Tibial artery (tissue), 4 donors: ENCODE data around the gene FMNL3.

Source experiments
- DNase-seq, 2 donors: peaks; one replicate each; pipeline ENCODE4 v3.0.0-alpha.2; 2019
- H3K27ac ChIP-seq, 2 donors: fragments of 200-600 bp; sonication (generic) in 1 of 2; 1 replicate in 1 of 2; 2 replicates in 1 of 2; pipeline ENCODE4 v1.5.1; 2018 to 2019; ENCODE audit warnings: mild to moderate bottlenecking in 1 of 2
- H3K27me3 ChIP-seq, 2 donors: fragments of 200-600 bp; sonication (generic) in 1 of 2; one replicate each; pipeline versions ENCODE4 v1.5.1 to v1.6.0; 2016 to 2019
- H3K36me3 ChIP-seq, 3 donors: fragments of 200-600 bp; sonication (generic) in 2 of 3; one replicate each; pipeline ENCODE4 v1.5.1; 2016 to 2019; ENCODE audit warnings: mild to moderate bottlenecking in 2 of 3
- H3K4me1 ChIP-seq, 4 donors: fragments of 200-600 bp; sonication (generic) in 2 of 4; 1 replicate in 3 of 4; 2 replicates in 1 of 4; pipeline ENCODE4 v1.5.1; 2016 to 2019
- H3K4me3 ChIP-seq, 2 donors: fragments of 200-600 bp; sonication (generic) in 1 of 2; 1 replicate in 1 of 2; 2 replicates in 1 of 2; pipeline ENCODE4 v1.5.1; 2018 to 2019; ENCODE audit warnings: mild to moderate bottlenecking in 2 of 2
- H3K9me3 ChIP-seq, 3 donors: fragments of 200-600 bp; sonication (generic) in 1 of 3; one replicate each; pipeline ENCODE4 v1.5.1; 2016 to 2019
- CTCF ChIP-seq, 2 experiments: fragments of 200-600 bp in 1 of 2; fragments of 450-650 bp in 1 of 2; IDR thresholded peaks; one replicate each; pipeline ENCODE4 v1.5.1; 2017 to 2019; ENCODE audit warnings: antibody characterized with exemption in 2 of 2, mild to moderate bottlenecking in 1 of 2, moderate library complexity in 1 of 2
- intact Hi-C: fragments of 100-400 bp; cut with DNase I; formaldehyde crosslinking; loops from one replicate; pipeline ENCODE4 v1.15.0; 2023; ENCODE audit warnings: low total_unique reads

The FMNL3 gene

DNA sequence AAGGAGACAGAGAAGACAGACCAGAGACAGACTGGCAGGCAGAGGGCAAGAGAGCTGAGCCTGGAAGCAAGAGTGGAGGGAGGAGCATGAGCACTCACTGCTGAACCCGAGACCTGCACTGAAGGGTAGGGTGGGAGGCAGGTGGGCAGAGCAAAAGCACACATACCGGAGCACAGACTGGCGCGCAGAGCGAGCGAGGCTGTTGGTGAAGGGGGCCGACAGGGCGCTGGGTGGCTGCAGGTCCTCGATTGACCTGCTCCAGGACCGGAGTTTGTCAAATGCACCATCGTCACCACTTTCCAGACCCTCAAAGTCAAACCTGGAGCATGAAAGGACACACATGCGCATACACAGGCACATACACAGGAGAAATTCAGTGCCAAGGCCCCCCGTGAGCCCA, 48.9 kb downstream of the FMNL3 start:
- Histone ChIP-seq H3K36me3 (peaks cover 21 to 58% (median 44%) of the 10 kb centered on the region in 3 donors), H3K4me1 (peaks cover 0 to 16% (median 11%) of the 10 kb centered on the region in 4 donors), H3K4me3 (no peak overlapping the region), H3K9me3 (no peaks in the 10 kb centered on the region), H3K27me3 (no peaks in the 10 kb centered on the region), H3K27ac (no peak overlapping the region)
- no peak for TF ChIP-seq CTCF (IDR thresholded peaks at IDR 0.05)
- intact Hi-C loops: no loop called here
- DNase-seq: no peak

DNA sequence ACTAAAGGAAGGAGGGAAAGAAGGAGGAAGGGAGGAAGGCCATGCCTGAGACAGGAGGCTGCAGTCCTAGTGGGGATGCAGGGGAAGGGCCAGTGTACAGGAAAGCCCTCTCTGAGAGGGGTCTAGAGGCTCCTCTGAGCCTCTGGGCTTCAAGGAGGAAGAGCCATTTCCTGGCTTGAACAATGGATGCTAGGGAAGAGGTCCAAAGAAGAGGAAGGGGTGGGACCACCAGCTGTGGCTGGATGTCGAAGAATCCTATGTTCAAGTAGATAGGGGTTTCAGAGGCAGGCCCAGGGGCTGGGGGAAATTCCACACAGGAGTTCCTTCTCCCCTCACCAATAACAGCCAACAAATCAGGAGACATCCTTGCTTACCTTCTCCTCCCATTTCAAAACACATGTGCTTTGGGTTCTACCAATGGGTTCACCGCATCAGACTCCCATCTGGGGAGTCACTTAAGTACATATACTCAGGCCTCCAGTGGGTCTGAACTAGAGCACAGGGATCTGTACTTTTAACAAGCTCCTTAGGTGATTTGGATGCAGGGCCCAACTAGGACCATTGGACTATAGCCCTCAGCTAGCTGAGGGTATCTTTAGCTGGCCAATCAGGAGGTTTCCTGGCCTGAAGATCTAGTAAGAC, 51.5 kb downstream of the FMNL3 start:
- DNase-seq: no peak
- H3K27me3 ChIP-seq: no peaks in the 10 kb centered on the region
- TF ChIP-seq CTCF (IDR thresholded peaks at IDR 0.05): no peak
- H3K36me3 ChIP-seq: peaks cover 26 to 80% (median 64%) of the 10 kb centered on the region in 3 donors
- intact Hi-C loops: no loop called here
- no peaks in the 10 kb centered on the region for H3K9me3 ChIP-seq
- no peak overlapping the region for H3K27ac ChIP-seq
- no peaks in the 10 kb centered on the region for H3K4me1 ChIP-seq
- H3K4me3 ChIP-seq: no peak overlapping the region

- H3K36me3 ChIP-seq: peaks cover 21 to 90% (median 71%) of the 10 kb centered on the region in 3 donors
- no peak for DNase-seq
- H3K4me1 ChIP-seq: no peaks in the 10 kb centered on the region
- H3K27ac ChIP-seq: no peak overlapping the region
- intact Hi-C loops: no loop called here
- H3K9me3 ChIP-seq: no peaks in the 10 kb centered on the region
- no peaks in the 10 kb centered on the region for H3K27me3 ChIP-seq
- H3K4me3 ChIP-seq: no peak overlapping the region
- TF ChIP-seq CTCF (IDR thresholded peaks at IDR 0.05): no peak
Observed at GRCh38 chr12:49654715-49655114, 52.5 kb downstream of the FMNL3 start.

GRCh38 chr12:49652921-49653520, 54.2 kb downstream of the FMNL3 start:
- Histone ChIP-seq H3K27me3 (no peaks in the 10 kb centered on the region), H3K36me3 (peaks cover 19 to 95% (median 84%) of the 10 kb centered on the region in 3 donors), H3K9me3 (no peaks in the 10 kb centered on the region), H3K27ac (no peak overlapping the region), H3K4me1 (peaks cover 0 to 10% (median 2%) of the 10 kb centered on the region in 4 donors), H3K4me3 (no peak overlapping the region)
- intact Hi-C loops: no loop called here
- no peak for DNase-seq
- no peak for TF ChIP-seq CTCF (IDR thresholded peaks at IDR 0.05)

DNA sequence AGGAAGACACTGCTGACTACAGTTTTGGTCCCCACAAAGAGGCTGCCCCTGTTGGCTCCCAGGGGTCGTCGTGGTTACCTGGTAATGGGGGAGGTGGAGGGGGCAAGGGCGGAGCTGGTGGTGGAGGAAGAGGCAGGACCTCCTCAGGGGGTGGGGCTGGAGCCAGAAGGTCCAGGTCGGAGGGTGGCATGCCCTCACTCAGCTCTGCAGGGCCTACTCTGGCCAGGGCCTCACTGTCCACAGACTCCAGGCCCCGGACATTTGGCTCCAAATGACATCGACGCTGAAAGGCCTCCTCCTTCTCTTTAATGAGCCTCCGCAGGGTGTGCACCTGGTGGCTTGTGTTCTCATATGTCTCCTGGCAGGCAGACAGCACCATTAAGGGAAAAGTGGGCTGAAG, 55.4 kb downstream of the FMNL3 start:
- Histone ChIP-seq H3K36me3 (peaks cover 19 to 94% (median 83%) of the 10 kb centered on the region in 3 donors), H3K27me3 (no peaks in the 10 kb centered on the region), H3K27ac (no peak overlapping the region), H3K4me1 (peaks cover 0 to 21% (median 12%) of the 10 kb centered on the region in 4 donors), H3K9me3 (no peaks in the 10 kb centered on the region), H3K4me3 (no peak overlapping the region)
- intact Hi-C loops: no loop called here
- no peak for DNase-seq
- TF ChIP-seq CTCF (IDR thresholded peaks at IDR 0.05): no peak
